ENCODE measurements around the gene KCNH2. TPM values are rescaled to one million over a fixed set of nuclear protein-coding genes. Genes with fewer than 3 reads are reported as not detected.

The KCNH2 gene
- total RNA-seq, 1 donor from 2014 or later, result 2.3 TPM

- no peak for DNase-seq (ENCODE audit: low read depth)
Measured at GRCh38 chr7:150959739-150960734, 18.1 kb downstream of the KCNH2 start.

GRCh38 chr7:150959081-150959480 is 19.0 kb downstream of the KCNH2 start:
- DNase-seq (ENCODE audit: low read depth), result no peak

- DNase-seq (ENCODE audit: low read depth), result no peak
Measured at GRCh38 chr7:150958597-150958996, 19.5 kb downstream of the KCNH2 start.

GRCh38 chr7:150958062-150958552 is 20.0 kb downstream of the KCNH2 start:
- no peak for DNase-seq (ENCODE audit: low read depth)

GRCh38 chr7:150957133-150958020 is 20.7 kb downstream of the KCNH2 start:
- DNase-seq (ENCODE audit: low read depth), result no peak

- DNase-seq (ENCODE audit: low read depth), result no peak
Measured at GRCh38 chr7:150956395-150957132, 21.6 kb downstream of the KCNH2 start.

GRCh38 chr7:150955519-150956394 is 22.4 kb downstream of the KCNH2 start:
- DNase-seq (ENCODE audit: low read depth), result peak; percentile 7

GRCh38 chr7:150954986-150955518 is 23.1 kb downstream of the KCNH2 start:
- no peak for DNase-seq (ENCODE audit: low read depth)

GRCh38 chr7:150954201-150954985 is 23.7 kb downstream of the KCNH2 start:
- DNase-seq (ENCODE audit: low read depth), result no peak

GRCh38 chr7:150953061-150953997 is 24.8 kb downstream of the KCNH2 start:
- DNase-seq (ENCODE audit: low read depth), result no peak

- DNase-seq (ENCODE audit: low read depth), result no peak
Measured at GRCh38 chr7:150952331-150953050, 25.6 kb downstream of the KCNH2 start.

- DNase-seq (ENCODE audit: low read depth), result no peak
Measured at GRCh38 chr7:150951521-150951920, 26.6 kb downstream of the KCNH2 start.

- no peak for DNase-seq (ENCODE audit: low read depth)
Measured at GRCh38 chr7:150951181-150951520, 27.0 kb downstream of the KCNH2 start.

GRCh38 chr7:150950496-150951180 is 27.5 kb downstream of the KCNH2 start:
- no peak for DNase-seq (ENCODE audit: low read depth)

- no peak for DNase-seq (ENCODE audit: low read depth)
Measured at GRCh38 chr7:150949971-150950491, 28.1 kb downstream of the KCNH2 start.

- no peak for DNase-seq (ENCODE audit: low read depth)
Measured at GRCh38 chr7:150949564-150949963, 28.6 kb downstream of the KCNH2 start.

- DNase-seq (ENCODE audit: low read depth), result no peak
Measured at GRCh38 chr7:150948791-150949251, 29.3 kb downstream of the KCNH2 start.

Data from renal cortical epithelial cell (primary cell).